Effector memory CD4-positive, alpha-beta T cell (primary cell): ENCODE results near the gene COX7B2.

Experiments
- DNase-seq, 3 donors: peaks; one replicate each; pipeline ENCODE4 v3.0.0-alpha.2; 2020
- H3K27ac ChIP-seq: 2 replicates; pipeline ENCODE4 v1.7.0; 2013; ENCODE audit warnings: mild to moderate bottlenecking, low read length, moderate library complexity; ENCODE audit not compliant: insufficient read depth, poor library complexity, severe bottlenecking
- H3K27me3 ChIP-seq: replicated peaks from 2 replicates; pipeline ENCODE4 v1.7.0; 2013; ENCODE audit warnings: mild to moderate bottlenecking, low read length; ENCODE audit not compliant: insufficient read depth, control insufficient read depth, poor library complexity, severe bottlenecking
- H3K36me3 ChIP-seq: 2 replicates; pipeline ENCODE4 v1.7.0; 2013; ENCODE audit warnings: mild to moderate bottlenecking, low read length, moderate library complexity; ENCODE audit not compliant: control insufficient read depth, insufficient read depth
- H3K4me1 ChIP-seq: 2 replicates; pipeline ENCODE4 v1.7.0; 2013; ENCODE audit warnings: low read length, mild to moderate bottlenecking; ENCODE audit not compliant: control insufficient read depth, insufficient read depth, poor library complexity, severe bottlenecking
- H3K4me3 ChIP-seq: 2 replicates; pipeline ENCODE4 v1.7.0; 2013; ENCODE audit warnings: low read length, low read depth, mild to moderate bottlenecking; ENCODE audit not compliant: insufficient read depth, poor library complexity, severe bottlenecking
- H3K9me3 ChIP-seq: 2 replicates; pipeline ENCODE4 v1.7.0; 2013; ENCODE audit warnings: mild to moderate bottlenecking, low read length, moderate library complexity; ENCODE audit not compliant: control insufficient read depth

The COX7B2 gene

DNA sequence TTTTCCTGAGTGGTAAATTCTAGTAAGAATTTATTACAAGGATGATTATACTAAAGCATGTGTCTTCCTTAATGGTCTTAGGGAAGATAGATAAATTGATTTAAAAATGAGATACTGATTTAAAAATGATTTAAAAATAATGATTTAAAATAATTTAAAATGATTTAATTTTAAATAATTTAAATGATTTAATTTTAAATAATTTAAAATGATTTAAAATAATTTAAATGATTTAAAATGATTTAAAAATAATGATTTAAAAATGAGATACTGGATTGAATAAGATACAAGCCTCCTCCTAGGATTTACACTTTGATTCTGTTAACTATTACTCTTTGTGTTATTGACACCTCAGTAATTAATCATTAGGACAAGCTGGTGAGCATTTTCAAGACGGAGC is 59.0 kb downstream of the COX7B2 start:
- no peaks in the 10 kb centered on the region for H3K27me3 ChIP-seq
- H3K4me1 ChIP-seq, result no peaks in the 10 kb centered on the region
- no peak overlapping the region for H3K4me3 ChIP-seq
- H3K36me3 ChIP-seq, result no peaks in the 10 kb centered on the region
- no peaks in the 10 kb centered on the region for H3K9me3 ChIP-seq
- no peak overlapping the region for H3K27ac ChIP-seq
- no peak for DNase-seq

DNA sequence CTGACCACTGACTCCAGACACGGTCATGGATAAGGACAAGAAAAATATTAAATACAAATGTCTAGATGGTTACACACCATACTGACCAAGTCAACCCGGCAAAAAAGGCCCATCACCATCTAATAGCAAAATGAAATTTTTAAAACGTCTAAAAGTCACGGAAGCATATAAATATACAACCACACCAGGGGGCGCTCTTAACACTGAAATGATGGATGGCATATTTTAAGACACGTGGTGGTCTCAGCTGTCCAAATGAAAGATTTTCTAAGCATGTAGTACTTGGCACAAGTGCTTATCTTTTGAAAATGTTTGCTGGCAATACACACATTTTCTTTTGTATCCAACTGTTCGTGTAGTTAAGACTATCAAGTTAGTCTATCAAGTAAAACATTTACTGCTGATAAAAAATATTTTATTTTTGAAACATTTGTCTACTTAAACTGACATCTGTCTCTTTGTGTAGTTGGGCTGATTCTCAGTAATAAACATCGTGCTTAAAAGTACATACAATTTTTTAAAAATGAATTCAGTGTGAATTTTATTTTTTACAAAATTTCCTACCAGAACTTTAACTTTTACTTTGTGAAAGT is 64.6 kb downstream of the COX7B2 start:
- peak in 1 of 3 donors; percentile 17 for DNase-seq
- Histone ChIP-seq H3K36me3 (no peaks in the 10 kb centered on the region), H3K4me3 (no peak overlapping the region), H3K27me3 (no peaks in the 10 kb centered on the region), H3K9me3 (no peaks in the 10 kb centered on the region), H3K27ac (no peak overlapping the region), H3K4me1 (no peaks in the 10 kb centered on the region)

DNA sequence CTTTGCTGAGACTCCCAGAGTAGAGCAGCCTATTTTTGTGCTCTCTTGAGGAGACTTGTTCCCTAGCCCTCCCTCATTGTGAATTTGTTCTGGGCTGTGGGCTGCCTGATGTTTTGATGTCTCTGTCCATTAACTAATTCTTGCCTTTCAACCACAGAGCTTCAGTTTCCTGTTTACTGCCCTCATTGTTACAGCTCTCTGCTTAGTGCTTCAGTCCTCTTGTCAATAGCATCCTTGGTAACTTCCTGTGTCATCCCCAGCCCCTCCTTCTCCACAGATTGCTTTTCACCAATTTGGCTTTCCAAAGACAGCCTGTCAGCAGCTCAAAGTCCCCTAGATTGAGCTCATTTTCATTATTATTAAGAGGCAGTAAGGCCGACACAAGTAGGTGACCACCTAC is 69.9 kb downstream of the COX7B2 start:
- H3K9me3 ChIP-seq, result no peaks in the 10 kb centered on the region
- no peaks in the 10 kb centered on the region for H3K36me3 ChIP-seq
- H3K4me3 ChIP-seq, result no peak overlapping the region
- no peak overlapping the region for H3K27ac ChIP-seq
- H3K4me1 ChIP-seq, result no peaks in the 10 kb centered on the region
- no peaks in the 10 kb centered on the region for H3K27me3 ChIP-seq
- no peak for DNase-seq

DNA sequence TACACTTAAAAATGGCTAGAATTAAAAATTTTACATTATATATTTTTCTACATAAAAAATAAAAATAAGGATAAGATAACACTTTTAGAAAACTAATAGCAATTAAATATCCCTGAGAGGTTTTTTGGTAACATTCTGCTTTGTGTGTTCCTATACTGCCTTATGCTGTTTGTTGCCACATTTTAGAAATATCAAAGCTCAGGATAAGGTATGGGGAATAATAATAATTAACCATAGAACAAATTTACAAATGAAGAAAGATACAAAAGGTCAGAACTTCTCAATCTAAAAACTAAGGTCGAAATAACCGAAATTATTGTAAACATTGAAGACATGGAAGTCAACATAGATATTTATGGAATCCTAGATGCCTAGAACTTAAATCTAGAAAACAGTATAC is 71.4 kb downstream of the COX7B2 start:
- Histone ChIP-seq H3K4me3 (no peak overlapping the region), H3K27me3 (no peaks in the 10 kb centered on the region), H3K36me3 (no peaks in the 10 kb centered on the region), H3K27ac (no peak overlapping the region), H3K9me3 (no peaks in the 10 kb centered on the region), H3K4me1 (no peaks in the 10 kb centered on the region)
- no peak for DNase-seq

DNA sequence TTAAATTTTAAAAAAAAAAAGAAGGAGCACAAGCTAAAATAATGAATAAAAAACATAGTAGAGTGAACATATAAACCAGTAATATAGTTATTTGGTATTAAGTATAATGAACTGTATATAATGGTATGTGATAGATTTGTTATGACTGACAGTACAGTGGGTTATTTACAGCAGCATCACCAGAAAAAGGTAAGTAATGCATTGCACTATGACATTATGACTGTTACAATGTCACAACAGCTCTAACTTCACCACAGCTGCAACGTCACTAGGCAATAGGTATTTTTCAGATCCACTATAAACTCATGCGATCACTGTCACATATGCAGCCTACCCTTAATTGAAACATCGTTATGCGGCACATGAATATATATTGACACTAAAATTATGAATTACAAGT is 72.5 kb downstream of the COX7B2 start:
- Histone ChIP-seq H3K36me3 (no peaks in the 10 kb centered on the region), H3K27me3 (no peaks in the 10 kb centered on the region), H3K4me3 (no peak overlapping the region), H3K9me3 (no peaks in the 10 kb centered on the region), H3K27ac (no peak overlapping the region), H3K4me1 (no peaks in the 10 kb centered on the region)
- DNase-seq, result no peak

DNA sequence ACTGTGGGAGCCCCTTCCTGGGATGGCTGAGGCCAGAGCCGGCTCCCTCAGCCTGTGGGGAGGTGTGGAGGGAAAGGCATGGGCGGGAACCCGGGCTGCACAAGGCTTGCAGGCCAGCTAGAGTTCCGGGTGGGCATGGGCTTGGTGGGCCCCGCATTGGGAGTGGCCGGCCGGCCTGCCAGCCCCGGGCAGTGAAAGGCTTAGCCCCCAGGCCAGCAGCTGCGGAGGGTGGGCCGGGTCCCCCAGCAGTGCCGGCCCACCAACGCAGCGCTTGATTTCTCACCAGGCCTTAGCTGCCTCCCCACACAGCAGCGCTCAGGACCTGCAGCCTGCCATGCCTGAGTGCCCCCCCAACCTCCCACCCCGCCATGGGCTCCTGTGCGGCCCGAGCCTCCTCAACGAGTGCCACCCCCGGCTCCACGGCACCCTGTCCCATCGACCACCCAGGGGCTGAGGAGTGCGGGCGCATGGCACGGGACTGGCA is 78.0 kb downstream of the COX7B2 start:
- DNase-seq, result no peak
- Histone ChIP-seq H3K27ac (no peak overlapping the region), H3K4me3 (no peak overlapping the region), H3K9me3 (no peaks in the 10 kb centered on the region), H3K4me1 (no peaks in the 10 kb centered on the region), H3K27me3 (no peaks in the 10 kb centered on the region), H3K36me3 (no peaks in the 10 kb centered on the region)

DNA sequence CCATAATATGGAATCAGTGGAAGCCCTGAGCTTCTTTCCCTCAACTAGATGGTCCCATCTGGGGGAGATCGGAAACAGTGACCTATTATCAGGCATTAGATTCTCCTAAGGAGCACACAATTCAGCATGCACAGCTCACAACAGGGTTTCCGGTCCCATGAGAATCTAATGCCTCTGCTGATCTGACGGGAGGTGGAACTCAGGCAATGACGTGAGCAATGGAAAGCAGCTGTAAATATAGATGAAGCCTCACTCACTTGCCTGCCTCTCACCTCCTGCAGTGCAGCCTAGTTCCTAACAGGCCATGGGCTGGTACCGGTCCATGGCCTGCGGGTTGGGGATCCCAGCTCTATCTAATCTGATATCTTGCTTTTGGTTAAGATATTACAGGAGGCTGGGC is 88.9 kb downstream of the COX7B2 start:
- Histone ChIP-seq H3K27me3 (no peaks in the 10 kb centered on the region), H3K4me1 (no peaks in the 10 kb centered on the region), H3K36me3 (no peaks in the 10 kb centered on the region), H3K9me3 (no peaks in the 10 kb centered on the region), H3K27ac (no peak overlapping the region), H3K4me3 (no peak overlapping the region)
- no peak for DNase-seq

DNA sequence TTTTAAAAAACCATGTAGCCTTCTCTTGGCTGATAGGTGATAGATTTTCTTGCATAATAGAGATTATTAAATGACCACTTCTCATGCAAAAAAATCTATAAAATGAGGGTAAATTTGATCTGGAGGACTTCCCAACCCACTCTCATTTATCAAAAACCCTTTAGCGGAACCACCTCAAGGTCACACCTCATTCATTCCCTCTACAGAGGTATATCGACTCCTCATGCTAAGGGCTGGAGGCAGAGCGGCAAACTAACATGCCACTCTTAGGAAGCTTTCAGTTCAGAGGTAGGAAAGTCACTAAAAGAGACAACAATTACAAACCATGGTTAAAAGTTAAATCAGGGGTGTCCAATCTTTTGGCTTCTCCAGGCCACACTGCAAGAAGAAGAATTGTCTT is 90.0 kb downstream of the COX7B2 start:
- no peak overlapping the region for H3K27ac ChIP-seq
- H3K27me3 ChIP-seq, result no peaks in the 10 kb centered on the region
- no peaks in the 10 kb centered on the region for H3K36me3 ChIP-seq
- no peak overlapping the region for H3K4me3 ChIP-seq
- DNase-seq, result no peak
- no peaks in the 10 kb centered on the region for H3K9me3 ChIP-seq
- H3K4me1 ChIP-seq, result no peaks in the 10 kb centered on the region

DNA sequence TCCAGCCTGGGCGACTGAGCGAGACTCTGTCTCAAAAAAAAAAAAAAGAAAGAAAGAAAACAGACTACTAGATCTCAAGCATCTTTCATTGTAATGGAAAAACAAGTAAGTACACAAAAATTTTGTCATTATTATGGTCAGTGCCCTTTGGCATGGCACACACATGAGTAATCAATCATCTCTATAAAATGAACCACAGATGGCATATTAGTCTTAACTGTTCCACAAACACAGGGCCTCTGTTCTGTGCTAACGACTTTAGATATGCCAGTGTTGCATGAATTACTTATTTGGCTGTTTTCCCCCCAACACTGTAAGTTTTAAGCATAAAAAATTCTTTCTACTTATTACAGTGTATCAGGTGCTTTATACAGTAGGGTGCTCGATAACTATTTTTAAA is 90.4 kb downstream of the COX7B2 start:
- Histone ChIP-seq H3K4me1 (no peaks in the 10 kb centered on the region), H3K27me3 (no peaks in the 10 kb centered on the region), H3K36me3 (no peaks in the 10 kb centered on the region), H3K4me3 (no peak overlapping the region), H3K27ac (no peak overlapping the region), H3K9me3 (no peaks in the 10 kb centered on the region)
- no peak for DNase-seq

DNA sequence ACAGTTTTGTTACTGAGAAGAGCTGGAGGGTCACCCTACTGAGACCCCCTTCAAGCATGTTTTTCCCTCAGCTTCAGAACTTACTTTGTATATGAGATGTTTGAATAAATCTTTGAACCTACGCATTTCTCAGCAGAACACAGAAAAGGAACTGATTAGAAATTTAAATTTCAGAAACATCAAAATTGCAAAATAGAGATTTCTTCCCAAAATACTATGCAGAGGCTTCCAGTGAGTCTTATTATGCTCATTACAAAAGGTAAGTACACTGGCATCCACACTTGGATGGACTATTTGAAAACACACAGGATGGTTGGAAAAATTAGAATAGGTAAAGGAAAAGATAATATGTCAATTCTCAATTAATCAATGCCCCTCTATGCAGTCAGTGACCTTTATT is 91.2 kb downstream of the COX7B2 start:
- Histone ChIP-seq H3K27ac (no peak overlapping the region), H3K4me3 (no peak overlapping the region), H3K9me3 (no peaks in the 10 kb centered on the region), H3K36me3 (no peaks in the 10 kb centered on the region), H3K4me1 (no peaks in the 10 kb centered on the region), H3K27me3 (no peaks in the 10 kb centered on the region)
- DNase-seq, result no peak
